Activated CD8-positive, alpha-beta T cell treated with anti-CD3 and anti-CD28 coated beads, Interleukin-2, amount 10 ng/mL, durations not matched to agents 7 days and 5 days (primary cell): Measurements from ENCODE around the gene ACTL6B. TPM values are rescaled to one million over a fixed set of nuclear protein-coding genes. Genes with fewer than 3 reads are reported as not detected.

Experiments used
- ATAC-seq: fragments of 150-1000 bp; cut with Tn5 transposase; one replicate; pipeline ENCODE4 v1.10.0; 2021; ENCODE audit warnings: moderate library complexity
- CTCF ChIA-PET: fragments of 350-600 bp; sonication (Branson Sonifier 250); formaldehyde crosslinking; loops from one replicate; lab custom pipeline; 2021; ENCODE audit warnings: antibody characterized with exemption; lab: Charles Lee
- POLR2A ChIA-PET: fragments of 350-600 bp; sonication (Branson Sonifier 250); formaldehyde crosslinking; loops from one replicate; lab custom pipeline; 2021; ENCODE audit warnings: antibody characterized with exemption; lab: Charles Lee
- DNase-seq: peaks from one replicate; pipeline ENCODE4 v3.0.0-alpha.2; 2020
- H3K27ac Mint-ChIP-seq: one replicate; pipeline ENCODE4 v1.8.0; 2021; ENCODE audit warnings: mild to moderate bottlenecking, mixed read lengths
- H3K27me3 Mint-ChIP-seq: one replicate; pipeline ENCODE4 v1.8.0; 2021; ENCODE audit warnings: low read depth, mixed read lengths
- H3K36me3 Mint-ChIP-seq: one replicate; pipeline ENCODE4 v1.8.0; 2021; ENCODE audit warnings: low read depth, mixed read lengths
- H3K4me1 Mint-ChIP-seq: one replicate; pipeline ENCODE4 v1.8.0; 2021; ENCODE audit warnings: low read depth, mixed read lengths
- H3K4me3 Mint-ChIP-seq: one replicate; pipeline ENCODE4 v1.8.0; 2021; ENCODE audit warnings: mild to moderate bottlenecking, mixed read lengths
- H3K9me3 Mint-ChIP-seq: one replicate; pipeline ENCODE4 v1.8.0; 2022; ENCODE audit warnings: mixed read lengths; ENCODE audit not compliant: insufficient read depth
- total RNA-seq, 2 experiments: library from RNA; stranded (reverse); gene quantifications; one replicate each; pipeline ENCODE4 v1.2.3, GENCODE V29; 2021

Gene ACTL6B
- total RNA-seq, 2 experiments from 2014 or later: not detected

DNA sequence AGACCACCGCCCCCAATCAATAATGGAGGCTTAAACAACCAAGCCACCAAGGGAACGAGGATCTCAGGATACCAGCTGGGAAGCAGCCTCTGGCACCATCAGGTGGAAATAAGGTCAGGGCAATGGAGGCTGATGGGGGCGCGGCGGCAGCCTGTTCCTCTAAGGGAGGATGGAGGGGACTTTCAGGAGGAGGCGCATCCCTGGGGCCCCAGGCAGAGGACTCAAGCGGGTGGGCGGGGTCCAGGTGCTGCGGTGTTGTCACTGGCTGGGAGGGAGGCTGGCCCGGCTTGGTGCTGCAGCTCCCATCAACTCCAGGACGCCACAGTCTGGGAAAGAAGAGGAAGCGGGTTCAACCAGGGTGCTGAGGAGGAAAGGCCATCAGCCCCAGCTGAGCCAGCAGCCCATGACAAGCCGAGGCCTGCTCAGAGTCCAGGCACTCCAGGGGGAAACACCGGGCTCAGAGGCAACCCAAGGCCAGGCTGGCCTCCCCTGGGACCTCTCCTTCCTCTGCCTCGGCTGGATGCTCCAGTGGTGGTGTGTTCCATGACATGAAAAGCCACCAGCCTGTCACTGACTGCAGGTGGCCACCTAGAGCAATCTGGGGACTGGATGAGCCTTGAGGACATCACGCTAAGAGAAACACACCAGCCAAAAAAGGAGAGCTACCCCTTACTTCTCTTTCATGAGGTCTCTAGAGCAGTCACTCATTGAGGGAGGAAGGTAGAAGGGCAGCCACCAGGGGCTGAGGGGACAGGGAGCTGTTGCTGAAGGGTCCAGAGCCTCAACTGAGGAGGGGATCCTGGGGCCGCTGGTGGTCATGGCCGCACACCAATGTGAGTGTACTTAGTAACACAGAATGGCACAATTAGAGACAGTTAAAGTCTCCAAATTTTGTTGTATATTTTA lies 33.2 kb upstream of the ACTL6B start:
- peaks cover 28% of the 10 kb centered on the region for H3K4me1 Mint-ChIP-seq
- peaks cover 21% of the 10 kb centered on the region for H3K36me3 Mint-ChIP-seq
- peak overlapping the region; percentile 39 for H3K27ac Mint-ChIP-seq
- H3K9me3 Mint-ChIP-seq: no peaks in the 10 kb centered on the region
- DNase-seq (no peak), ATAC-seq (no peak)
- H3K4me3 Mint-ChIP-seq: no peak overlapping the region
- ChIA-PET CTCF (interaction anchor here (0.7 to 9.0 kb wide), 6 partner anchors 15 to 162 kb away, joined by 3 to 128 read pairs (median 12); partner anchors contain the start of genes POP7 and SLC12A9), POLR2A (interaction anchor here (2.4 kb wide), 1 partner anchor 9 kb away, joined by 9 read pairs; no protein-coding TSS in a partner anchor)
- H3K27me3 Mint-ChIP-seq: no peaks in the 10 kb centered on the region

DNA sequence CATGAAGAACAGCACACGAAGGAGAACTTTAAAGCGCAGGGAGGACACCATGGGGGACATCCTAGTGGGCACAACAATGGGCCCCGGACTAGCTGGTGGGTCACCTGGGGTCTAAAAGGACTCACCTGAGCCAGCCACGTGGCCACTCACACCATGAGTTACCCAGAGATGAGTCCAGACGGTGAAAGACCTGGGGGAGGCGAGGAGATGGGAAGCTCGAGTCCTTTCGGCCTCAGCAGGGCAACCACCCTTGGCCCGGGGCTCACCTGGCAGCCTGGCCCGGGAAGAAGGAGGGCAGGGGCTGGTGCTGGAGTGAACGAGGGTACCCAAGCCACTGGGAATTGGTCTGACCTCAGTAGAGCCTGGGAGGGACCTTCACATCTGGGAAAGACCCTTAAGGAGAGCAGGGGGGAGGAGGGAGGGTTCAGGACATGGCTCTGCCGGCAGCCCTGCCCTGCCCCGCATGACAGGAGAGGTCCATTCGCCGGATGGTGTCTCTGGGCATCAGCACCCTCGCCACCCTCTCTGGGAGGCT lies 32.1 kb upstream of the ACTL6B start:
- ChIA-PET POLR2A (interaction anchor here (1.3 kb wide), 1 partner anchor 102 kb away, joined by 5 read pairs; the partner anchor contains the start of genes FBXO24 and LRCH4), CTCF (interaction anchor here (5.0 to 9.0 kb wide), 2 partner anchors 16 to 163 kb away, joined by 21 to 128 read pairs; partner anchors contain the start of genes POP7 and SLC12A9)
- DNase-seq (no peak), ATAC-seq (no peak)
- H3K27ac Mint-ChIP-seq: no peak overlapping the region
- H3K27me3 Mint-ChIP-seq: no peaks in the 10 kb centered on the region
- H3K4me3 Mint-ChIP-seq: no peak overlapping the region
- no peaks in the 10 kb centered on the region for H3K9me3 Mint-ChIP-seq
- peaks cover 28% of the 10 kb centered on the region for H3K4me1 Mint-ChIP-seq
- H3K36me3 Mint-ChIP-seq: peaks cover 23% of the 10 kb centered on the region

DNA sequence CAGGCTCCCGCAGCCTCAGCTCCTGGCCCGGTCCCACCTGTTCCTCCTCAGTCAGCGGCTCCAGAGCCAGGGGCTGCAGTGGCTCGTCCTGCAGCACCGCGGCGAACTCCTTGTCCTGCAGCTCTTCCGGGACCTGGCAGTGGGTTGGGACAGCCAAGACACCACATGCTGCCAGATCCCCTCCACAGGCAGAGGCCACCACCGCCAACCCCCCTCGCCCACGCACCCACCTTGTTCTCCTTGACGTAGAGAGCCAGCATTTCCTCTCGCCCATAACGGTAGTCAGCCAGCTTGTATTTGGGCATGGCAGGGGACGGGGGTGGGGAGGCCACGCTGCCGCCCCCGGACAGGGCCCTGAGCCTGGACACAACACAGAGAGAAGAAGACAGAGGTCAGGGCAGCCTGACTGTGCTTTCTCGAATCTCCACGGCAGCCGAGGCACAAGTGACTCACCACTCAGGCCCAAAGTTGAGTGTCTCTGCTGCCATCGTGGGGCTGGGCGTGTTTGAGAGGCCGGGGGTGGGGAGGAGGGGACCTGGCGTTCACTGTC lies 31.6 kb upstream of the ACTL6B start:
- no peak overlapping the region for H3K4me3 Mint-ChIP-seq
- H3K4me1 Mint-ChIP-seq: peaks cover 23% of the 10 kb centered on the region
- POLR2A ChIA-PET: interaction anchor here (1.3 kb wide), 1 partner anchor 102 kb away, joined by 5 read pairs; the partner anchor contains the start of genes FBXO24 and LRCH4
- DNase-seq (no peak), ATAC-seq (no peak)
- no peaks in the 10 kb centered on the region for H3K9me3 Mint-ChIP-seq
- H3K27me3 Mint-ChIP-seq: no peaks in the 10 kb centered on the region
- no peak overlapping the region for H3K27ac Mint-ChIP-seq
- CTCF ChIA-PET: no interaction called here
- peaks cover 23% of the 10 kb centered on the region for H3K36me3 Mint-ChIP-seq

DNA sequence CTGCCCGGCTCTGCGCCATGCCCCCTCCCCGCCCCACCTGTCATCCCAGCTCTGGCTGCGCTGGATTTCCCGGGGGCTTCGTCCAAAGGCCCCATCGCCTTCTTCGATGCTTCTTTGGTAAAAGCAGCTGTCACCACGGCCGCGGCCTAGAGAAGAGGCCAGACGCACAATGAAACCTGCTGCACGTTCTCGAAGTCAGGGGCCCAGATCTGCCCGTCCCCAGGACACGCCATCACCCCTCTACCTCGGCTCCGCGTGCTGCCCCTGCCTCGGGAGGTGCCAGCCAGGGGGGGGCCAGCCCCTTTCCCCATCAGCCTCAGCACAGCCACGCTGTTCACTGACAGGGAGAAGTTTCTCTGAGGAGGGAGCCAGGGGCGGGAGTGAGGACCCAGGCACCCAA lies 31.0 kb upstream of the ACTL6B start:
- ChIA-PET POLR2A (no interaction called here), CTCF (no interaction called here)
- DNase-seq (no peak), ATAC-seq (no peak)
- Mint-ChIP-seq H3K27ac (no peak overlapping the region), H3K9me3 (no peaks in the 10 kb centered on the region), H3K36me3 (peaks cover 23% of the 10 kb centered on the region), H3K27me3 (no peaks in the 10 kb centered on the region), H3K4me3 (no peak overlapping the region), H3K4me1 (peaks cover 17% of the 10 kb centered on the region)

DNA sequence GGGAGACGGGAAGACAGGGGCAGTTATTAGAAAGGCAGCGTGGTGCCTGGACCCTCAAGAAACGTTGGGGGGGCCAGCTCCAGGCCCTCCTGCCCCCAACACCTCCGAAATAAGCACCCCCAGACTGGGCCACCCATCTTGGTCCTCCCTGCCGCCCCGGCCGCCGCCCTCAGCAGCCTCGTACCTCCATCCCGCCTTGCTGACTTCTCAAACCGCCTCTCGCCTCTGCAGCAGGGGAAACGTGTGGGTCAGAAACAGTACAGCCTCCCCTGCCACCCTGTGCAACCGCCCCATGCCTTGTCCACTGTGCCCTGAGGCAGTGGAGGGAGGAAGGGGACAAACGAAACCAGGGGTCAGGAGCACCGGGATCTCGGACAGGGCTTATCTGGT lies 30.6 kb upstream of the ACTL6B start:
- no peak overlapping the region for H3K27ac Mint-ChIP-seq
- no peaks in the 10 kb centered on the region for H3K27me3 Mint-ChIP-seq
- ChIA-PET POLR2A (no interaction called here), CTCF (no interaction called here)
- peaks cover 14% of the 10 kb centered on the region for H3K4me1 Mint-ChIP-seq
- no peak for ATAC-seq
- H3K4me3 Mint-ChIP-seq: no peak overlapping the region
- H3K9me3 Mint-ChIP-seq: no peaks in the 10 kb centered on the region
- peaks cover 23% of the 10 kb centered on the region for H3K36me3 Mint-ChIP-seq
- DNase-seq: no peak

DNA sequence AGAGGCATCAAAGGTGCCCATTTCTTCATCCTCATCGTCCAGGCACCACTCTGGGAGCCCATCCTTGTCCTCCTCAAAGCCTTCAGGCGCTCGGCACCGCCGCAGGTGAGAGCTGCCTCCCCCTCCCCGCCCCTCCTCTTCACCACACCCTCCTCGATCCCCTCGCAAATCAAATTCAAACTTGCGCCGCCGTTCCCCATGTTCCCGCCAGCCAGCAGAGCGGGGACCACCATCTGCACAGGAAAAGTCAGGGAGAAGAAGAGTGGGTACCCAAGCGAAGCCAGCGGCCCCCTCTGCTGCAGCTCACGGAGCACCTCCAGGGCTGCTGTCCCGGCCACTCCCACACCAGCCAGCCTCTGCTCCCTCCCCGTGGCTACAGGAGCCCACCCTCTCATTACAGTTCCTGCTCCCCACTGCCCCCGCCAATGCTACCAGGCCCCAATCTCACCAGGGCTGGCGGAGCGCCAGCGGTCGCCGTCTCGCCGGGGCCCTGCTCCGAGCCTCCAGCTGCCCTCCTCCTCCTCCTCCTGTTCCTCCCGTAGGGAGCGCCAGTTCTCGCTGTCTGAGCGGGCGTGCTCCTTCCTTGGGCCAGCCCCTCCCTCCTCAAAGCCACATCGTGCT lies 30.1 kb upstream of the ACTL6B start:
- ATAC-seq (no peak), DNase-seq (no peak)
- peaks cover 27% of the 10 kb centered on the region for H3K36me3 Mint-ChIP-seq
- CTCF ChIA-PET: no interaction called here
- peaks cover 14% of the 10 kb centered on the region for H3K4me1 Mint-ChIP-seq
- POLR2A ChIA-PET: interaction anchor here (1.4 kb wide), 1 partner anchor 9 kb away, joined by 4 read pairs; no protein-coding TSS in a partner anchor
- H3K27ac Mint-ChIP-seq: no peak overlapping the region
- H3K9me3 Mint-ChIP-seq: no peaks in the 10 kb centered on the region
- H3K27me3 Mint-ChIP-seq: no peaks in the 10 kb centered on the region
- no peak overlapping the region for H3K4me3 Mint-ChIP-seq

DNA sequence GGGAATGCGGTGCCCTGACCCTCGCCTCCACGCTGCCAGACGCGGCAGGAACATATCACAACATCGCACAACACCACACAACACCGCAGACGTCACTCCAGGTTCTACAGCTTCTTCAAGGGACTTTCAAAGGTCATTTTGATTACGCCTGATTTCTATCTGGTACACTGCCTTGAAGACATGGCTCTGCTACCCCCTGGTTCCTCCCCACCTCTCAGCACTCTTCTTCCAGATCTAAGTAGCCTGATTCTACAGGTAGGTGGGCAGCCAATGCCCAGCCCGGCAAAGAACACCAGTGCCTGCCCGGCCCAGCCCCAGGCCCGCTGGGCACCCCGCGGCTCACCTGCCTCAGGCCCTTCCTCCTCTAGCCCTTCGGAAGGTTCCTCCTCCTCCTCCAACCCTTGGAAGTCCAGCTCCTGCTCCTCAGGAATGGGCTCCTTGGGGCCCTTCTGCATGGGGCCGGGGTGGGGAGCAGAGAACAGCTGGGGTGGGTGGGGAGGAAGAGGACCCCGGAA lies 29.4 kb upstream of the ACTL6B start:
- Mint-ChIP-seq H3K27me3 (no peaks in the 10 kb centered on the region), H3K27ac (no peak overlapping the region), H3K36me3 (peaks cover 27% of the 10 kb centered on the region), H3K4me3 (no peak overlapping the region), H3K9me3 (no peaks in the 10 kb centered on the region), H3K4me1 (peaks cover 12% of the 10 kb centered on the region)
- CTCF ChIA-PET: no interaction called here
- DNase-seq: no peak
- POLR2A ChIA-PET: interaction anchor here (1.4 kb wide), 1 partner anchor 8 kb away, joined by 4 read pairs; no protein-coding TSS in a partner anchor
- no peak for ATAC-seq

DNA sequence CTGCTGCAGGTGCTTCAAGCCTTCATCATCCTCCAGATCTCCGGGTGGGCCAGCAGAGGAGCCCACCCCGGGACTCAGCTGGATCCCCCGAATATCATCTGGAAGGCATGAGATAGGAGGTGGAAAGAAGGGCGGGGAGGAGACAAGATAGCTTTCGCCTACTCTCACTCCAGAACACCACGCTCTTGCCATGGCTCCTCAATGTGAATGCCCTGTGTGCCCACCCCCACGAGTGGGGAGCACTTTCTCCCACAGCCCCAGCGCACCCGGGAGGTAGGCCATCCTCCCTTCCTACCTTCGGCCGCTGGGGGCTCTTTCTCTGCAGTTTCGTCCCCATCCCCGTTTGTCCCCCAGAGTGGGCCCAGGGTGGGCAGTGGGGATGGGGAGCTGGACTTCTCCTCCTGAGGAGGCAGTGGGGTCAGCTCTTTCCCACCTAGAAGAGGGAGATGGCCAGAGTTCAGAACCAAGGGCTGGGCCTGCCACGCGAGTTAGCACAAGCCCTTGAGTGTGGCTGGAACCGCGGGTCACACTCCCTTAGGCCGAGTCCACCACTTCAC lies 28.9 kb upstream of the ACTL6B start:
- Mint-ChIP-seq H3K27me3 (no peaks in the 10 kb centered on the region), H3K4me1 (peaks cover 18% of the 10 kb centered on the region), H3K9me3 (no peaks in the 10 kb centered on the region), H3K4me3 (no peak overlapping the region), H3K36me3 (peaks cover 27% of the 10 kb centered on the region), H3K27ac (no peak overlapping the region)
- no peak for ATAC-seq
- POLR2A ChIA-PET: interaction anchor here (1.4 kb wide), 1 partner anchor 8 kb away, joined by 4 read pairs; no protein-coding TSS in a partner anchor
- CTCF ChIA-PET: interaction anchor here (0.8 to 6.1 kb wide), 3 partner anchors 7 to 73 kb away, joined by 3 to 38 read pairs (median 3); partner anchors contain the start of gene MOSPD3
- no peak for DNase-seq

DNA sequence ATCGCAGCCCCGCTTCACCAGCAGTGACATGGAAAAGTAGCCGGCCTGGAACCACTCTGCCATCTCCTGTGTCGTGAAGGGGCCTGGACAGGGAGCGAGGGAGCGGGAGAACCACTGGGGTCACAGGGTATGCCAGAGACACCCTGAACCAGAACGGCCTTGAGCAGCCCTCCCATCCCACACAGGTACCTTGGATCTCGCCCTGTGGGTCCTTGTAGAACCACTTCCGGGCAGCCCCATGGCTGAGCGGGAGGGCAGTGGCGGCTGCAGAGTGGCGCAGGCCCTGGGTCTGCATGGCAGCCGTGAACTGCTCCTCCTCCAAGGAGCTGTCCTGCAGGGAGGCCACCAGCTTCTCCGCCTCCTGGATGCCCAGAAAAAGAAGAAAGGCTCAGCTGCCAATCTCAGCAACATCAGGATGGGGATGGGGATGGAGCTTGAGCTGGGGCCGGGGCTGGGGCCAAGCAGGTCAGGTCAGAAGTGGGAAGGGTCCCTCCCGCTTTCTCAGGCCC lies 28.3 kb upstream of the ACTL6B start:
- no peak for DNase-seq
- H3K27me3 Mint-ChIP-seq: no peaks in the 10 kb centered on the region
- H3K9me3 Mint-ChIP-seq: no peaks in the 10 kb centered on the region

DNA sequence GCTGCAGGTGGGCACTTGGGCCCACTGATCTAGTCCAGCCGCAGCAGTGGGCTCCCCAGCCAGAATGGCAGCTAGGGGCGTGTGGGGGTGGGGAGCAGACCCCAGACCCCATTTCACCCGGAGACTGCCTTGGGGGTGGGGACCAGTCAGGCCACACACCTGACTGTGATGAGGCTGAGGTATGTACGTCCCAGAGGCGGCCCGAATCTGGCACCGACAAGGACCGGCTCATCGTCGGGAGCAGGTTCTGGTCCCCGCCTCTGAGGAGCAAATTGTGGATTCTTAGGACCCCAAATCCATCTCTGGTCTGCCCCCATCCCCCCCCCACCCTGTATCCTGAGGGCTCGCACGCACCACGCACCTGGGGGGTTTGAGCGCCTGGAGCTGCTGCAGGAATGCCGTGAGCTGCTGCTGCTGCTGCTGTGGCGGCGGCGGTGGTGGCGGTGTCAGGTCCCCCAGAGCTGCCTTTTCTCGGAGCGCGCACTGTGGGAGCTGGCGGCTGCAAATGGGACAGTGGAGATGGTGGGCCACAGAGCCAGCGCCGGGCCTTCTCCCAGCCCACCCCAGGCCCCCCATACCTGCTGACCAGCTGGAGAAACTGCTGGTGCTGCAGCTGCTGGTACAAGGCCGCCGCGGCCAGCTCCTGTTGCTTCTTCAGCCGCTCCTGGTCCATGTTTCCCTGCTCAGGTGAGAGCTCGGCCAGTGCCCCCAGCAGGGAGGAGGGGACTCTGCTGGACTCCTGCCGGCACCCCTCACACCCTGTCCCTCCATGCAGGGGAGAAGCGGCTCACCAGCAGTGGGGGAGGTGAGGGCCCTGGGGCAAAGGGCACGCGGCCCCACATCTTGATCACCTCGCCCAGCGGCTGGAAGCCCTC lies 27.6 kb upstream of the ACTL6B start:
- H3K9me3 Mint-ChIP-seq: no peaks in the 10 kb centered on the region
- ATAC-seq (no peak), DNase-seq (no peak)
- peaks cover 20% of the 10 kb centered on the region for H3K4me1 Mint-ChIP-seq
- POLR2A ChIA-PET: interaction anchor here (1.1 to 1.7 kb wide), 2 partner anchors 9 to 68 kb away, joined by 3 to 5 read pairs; no protein-coding TSS in a partner anchor
- H3K36me3 Mint-ChIP-seq: peaks cover 31% of the 10 kb centered on the region
- no peak overlapping the region for H3K4me3 Mint-ChIP-seq
- no peak overlapping the region for H3K27ac Mint-ChIP-seq
- no peaks in the 10 kb centered on the region for H3K27me3 Mint-ChIP-seq
- CTCF ChIA-PET: interaction anchor here (0.8 to 6.1 kb wide), 4 partner anchors 8 to 124 kb away, joined by 3 to 38 read pairs (median 7); partner anchors contain the start of gene POP7

More for the DNA sequence above, 28.3 kb upstream of the ACTL6B start:
- Mint-ChIP-seq H3K36me3 (peaks cover 30% of the 10 kb centered on the region), H3K4me1 (peaks cover 20% of the 10 kb centered on the region), H3K4me3 (no peak overlapping the region), H3K27ac (no peak overlapping the region)
- no peak for ATAC-seq
- CTCF ChIA-PET: interaction anchor here (0.8 to 6.1 kb wide), 3 partner anchors 8 to 72 kb away, joined by 3 to 38 read pairs (median 3); partner anchors contain the start of gene MOSPD3
- POLR2A ChIA-PET: interaction anchor here (1.4 kb wide), 1 partner anchor 7 kb away, joined by 4 read pairs; no protein-coding TSS in a partner anchor
